Fibroblast of pulmonary artery (primary cell): ENCODE data around the gene HOXD13.

Experiments
- DNase-seq: peaks from one replicate; pipeline ENCODE4 v3.0.0-alpha.2; 2010; ENCODE audit warnings: low read depth
- H3K4me3 ChIP-seq: replicated peaks from 2 replicates; pipeline ENCODE4 v1.5.1; 2011; ENCODE audit warnings: low read depth, mild to moderate bottlenecking, control low read depth, low read length, moderate library complexity
- TF ChIP-seq, protein P1 (sequence below): IDR thresholded peaks from 2 replicates; pipeline ENCODE4 v1.5.1; 2011; ENCODE audit warnings: mild to moderate bottlenecking, control low read depth, low read length, inconsistent platforms; ENCODE audit errors: missing control alignments

Gene HOXD13

DNA sequence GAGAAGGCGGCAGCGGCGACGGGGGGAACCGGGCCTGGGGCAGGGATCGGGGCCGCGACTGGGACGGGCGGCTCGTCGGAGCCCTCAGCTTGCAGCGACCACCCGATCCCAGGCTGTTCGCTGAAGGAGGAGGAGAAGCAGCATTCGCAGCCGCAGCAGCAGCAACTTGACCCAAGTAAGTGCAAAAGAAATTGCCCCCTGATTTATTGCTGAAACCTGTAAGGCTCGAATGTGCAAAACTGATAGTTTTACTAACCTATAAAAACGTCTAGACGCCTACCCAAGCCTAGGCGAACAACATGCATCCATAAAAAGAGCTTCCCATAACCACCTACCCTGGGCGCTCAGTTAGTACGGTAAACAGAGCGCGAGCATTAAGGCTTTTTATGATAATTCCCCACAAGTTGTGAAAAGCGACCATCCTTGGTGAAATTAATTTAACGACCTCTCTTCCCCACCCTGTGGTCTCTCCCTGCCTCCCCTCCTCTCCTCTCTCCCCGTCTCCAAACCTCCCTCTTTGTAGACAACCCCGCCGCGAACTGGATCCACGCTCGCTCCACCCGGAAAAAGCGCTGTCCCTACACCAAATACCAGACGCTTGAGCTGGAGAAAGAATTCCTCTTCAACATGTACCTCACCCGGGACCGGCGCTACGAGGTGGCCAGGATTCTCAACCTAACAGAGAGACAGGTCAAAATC is 31.0 kb downstream of the HOXD13 start:
- H3K4me3 ChIP-seq: no peak overlapping the region
- DNase-seq: no peak
- TF ChIP-seq, protein P1, sequence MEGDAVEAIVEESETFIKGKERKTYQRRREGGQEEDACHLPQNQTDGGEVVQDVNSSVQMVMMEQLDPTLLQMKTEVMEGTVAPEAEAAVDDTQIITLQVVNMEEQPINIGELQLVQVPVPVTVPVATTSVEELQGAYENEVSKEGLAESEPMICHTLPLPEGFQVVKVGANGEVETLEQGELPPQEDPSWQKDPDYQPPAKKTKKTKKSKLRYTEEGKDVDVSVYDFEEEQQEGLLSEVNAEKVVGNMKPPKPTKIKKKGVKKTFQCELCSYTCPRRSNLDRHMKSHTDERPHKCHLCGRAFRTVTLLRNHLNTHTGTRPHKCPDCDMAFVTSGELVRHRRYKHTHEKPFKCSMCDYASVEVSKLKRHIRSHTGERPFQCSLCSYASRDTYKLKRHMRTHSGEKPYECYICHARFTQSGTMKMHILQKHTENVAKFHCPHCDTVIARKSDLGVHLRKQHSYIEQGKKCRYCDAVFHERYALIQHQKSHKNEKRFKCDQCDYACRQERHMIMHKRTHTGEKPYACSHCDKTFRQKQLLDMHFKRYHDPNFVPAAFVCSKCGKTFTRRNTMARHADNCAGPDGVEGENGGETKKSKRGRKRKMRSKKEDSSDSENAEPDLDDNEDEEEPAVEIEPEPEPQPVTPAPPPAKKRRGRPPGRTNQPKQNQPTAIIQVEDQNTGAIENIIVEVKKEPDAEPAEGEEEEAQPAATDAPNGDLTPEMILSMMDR: no peak

DNA sequence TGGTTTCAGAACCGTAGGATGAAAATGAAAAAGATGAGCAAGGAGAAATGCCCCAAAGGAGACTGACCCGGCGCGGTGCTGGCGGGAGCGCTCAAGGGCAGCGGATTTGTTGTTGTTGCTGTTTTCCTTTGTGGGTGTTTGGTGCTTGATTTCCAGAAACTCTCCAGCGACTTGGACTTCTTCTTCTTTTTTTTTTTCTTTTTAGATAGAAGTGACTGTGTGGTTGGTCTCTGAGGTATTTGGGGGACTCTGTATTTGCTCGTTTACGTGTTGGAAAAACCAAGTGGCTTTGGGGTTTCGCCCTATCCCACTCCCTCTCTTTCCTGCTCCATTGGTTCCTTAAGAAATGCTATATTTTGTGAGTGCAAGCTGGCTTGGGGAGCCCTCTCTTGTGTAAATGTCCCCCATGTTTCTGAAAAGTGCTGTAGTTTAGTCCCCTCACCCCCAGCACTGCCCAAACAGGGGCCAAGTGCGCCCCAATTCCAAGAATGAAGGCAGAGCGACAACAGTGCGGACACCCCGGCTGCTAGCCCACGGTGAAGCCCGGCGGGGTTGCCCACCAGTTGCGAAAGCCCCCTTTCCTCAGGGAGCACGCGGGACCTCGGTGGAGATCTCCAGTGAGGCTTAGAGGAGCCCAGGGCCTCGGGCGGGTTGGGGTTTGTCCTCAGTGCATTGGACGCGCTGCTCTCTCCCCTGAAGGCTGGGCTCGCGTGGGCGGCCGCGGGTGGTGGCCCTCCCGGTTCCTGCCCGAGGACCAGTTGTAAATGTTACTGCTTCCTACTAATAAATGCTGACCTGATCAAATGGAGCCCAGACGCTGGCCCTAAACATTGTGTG is 31.8 kb downstream of the HOXD13 start:
- no peak for DNase-seq
- no peak overlapping the region for H3K4me3 ChIP-seq

DNA sequence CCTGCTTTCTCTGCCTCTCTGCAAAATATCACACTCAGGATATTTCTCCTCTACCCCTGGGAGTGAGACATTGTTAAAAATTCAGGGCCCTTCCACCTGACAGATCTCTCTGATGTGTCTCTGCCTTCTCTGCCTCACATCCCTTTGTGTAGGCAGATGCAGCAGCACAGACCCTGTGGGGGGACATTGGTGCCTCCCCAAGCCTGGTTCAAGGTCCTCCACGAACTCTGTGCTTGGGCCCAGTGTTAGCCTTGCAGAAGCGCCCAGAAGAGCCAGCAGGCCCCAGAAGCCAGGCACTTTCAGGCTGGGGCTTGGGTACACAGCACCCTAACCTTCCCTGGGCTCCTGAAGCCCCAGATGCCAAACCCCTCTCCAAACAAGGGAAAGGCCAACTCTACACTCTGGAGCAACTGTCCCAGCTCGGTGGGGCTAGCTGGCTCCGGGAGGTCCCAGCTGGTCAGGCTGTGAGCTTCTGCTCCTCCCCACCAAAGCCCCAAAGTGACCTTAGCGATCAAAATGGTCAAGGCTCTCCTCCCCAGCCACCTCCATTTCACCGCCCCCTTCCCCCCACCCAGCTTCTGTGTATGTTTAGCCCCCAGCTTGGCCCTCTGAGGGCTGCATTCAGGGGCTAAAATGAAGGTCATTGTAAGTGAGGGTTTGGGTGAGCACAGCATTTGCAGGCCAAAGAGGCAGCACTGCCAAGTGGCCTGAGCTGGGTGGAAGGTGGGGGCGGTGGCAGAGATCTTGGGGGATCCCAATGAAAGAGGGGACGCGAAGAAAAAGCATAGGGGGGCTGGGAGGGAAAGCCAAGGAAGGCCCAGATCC is 32.6 kb downstream of the HOXD13 start:
- TF ChIP-seq, protein P1: no peak
- DNase-seq: no peak
- no peak overlapping the region for H3K4me3 ChIP-seq

More for the DNA sequence above, 31.8 kb downstream of the HOXD13 start:
- TF ChIP-seq, protein P1: no peak

DNA sequence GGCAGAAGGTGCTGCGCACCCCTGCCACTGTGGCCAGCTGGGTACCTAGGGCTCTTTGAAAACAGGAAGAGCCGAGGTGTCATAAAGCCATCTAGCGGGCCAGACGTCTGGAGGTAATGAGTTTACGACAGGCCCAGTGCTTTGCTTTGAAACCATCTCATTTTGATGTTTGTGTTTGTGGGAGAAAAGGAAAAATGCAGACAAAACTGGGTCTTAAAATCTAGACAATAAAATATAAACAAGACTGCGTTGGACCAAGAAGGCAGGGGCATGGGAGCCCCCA is 33.2 kb downstream of the HOXD13 start:
- TF ChIP-seq, protein P1: no peak
- DNase-seq: no peak
- H3K4me3 ChIP-seq: no peak overlapping the region

- TF ChIP-seq, protein P1: peak; percentile 70
- DNase-seq: peak; percentile 75
- H3K4me3 ChIP-seq: no peak overlapping the region
Measured at GRCh38 chr2:176126929-176127773, 34.6 kb downstream of the HOXD13 start.

- no peak for DNase-seq
- no peak overlapping the region for H3K4me3 ChIP-seq
- TF ChIP-seq, protein P1: no peak
Measured at GRCh38 chr2:176127774-176128072, 35.2 kb downstream of the HOXD13 start.
